SK-N-SH (cell line): ENCODE data around the gene MAPK8IP3. TPM values are rescaled to one million over a fixed set of nuclear protein-coding genes. Genes with fewer than 3 reads are reported as not detected.

Experiments
- CTCF ChIA-PET: fragments of 300-600, 350-600 bp; formaldehyde crosslinking; extraction: SDS; loops from one replicate; lab custom pipeline; 2021; lab: Yijun Ruan, JAX
- POLR2A ChIA-PET: fragments of 350-600 bp; sonication (Branson Sonifier 250); formaldehyde crosslinking; extraction: SDS; loops from one replicate; lab custom pipeline; 2020; ENCODE audit warnings: antibody characterized with exemption, inconsistent platforms; lab: Yijun Ruan, JAX
- DNase-seq: peaks from one replicate; pipeline ENCODE4 v3.0.0; 2012
- H2AFZ ChIP-seq: fragments of 200-600 bp; sonication (generic); 2 replicates; pipeline ENCODE4 v1.8.1; 2016; ENCODE audit warnings: antibody characterized with exemption, mild to moderate bottlenecking, low read depth
- H3F3A ChIP-seq: fragments of 200-600 bp; sonication (generic); replicated peaks from 2 replicates; pipeline ENCODE3; 2016; ENCODE audit warnings: antibody characterized with exemption, mild to moderate bottlenecking; ENCODE audit not compliant: insufficient read depth
- H3K27ac ChIP-seq, 2 experiments: fragments of 200-500 bp in 1 of 2; fragments of 200-600 bp in 1 of 2; sonication (Bioruptor generic) in 1 of 2; sonication (generic), shearing (Covaris generic) in 1 of 2; 2 replicates each; pipeline versions ENCODE4 v1.5.1 to v1.6.1; 2014 to 2016; ENCODE audit warnings: low read depth in 2 of 2, inconsistent platforms in 1 of 2, low read length in 1 of 2, mild to moderate bottlenecking in 1 of 2, mixed read lengths in 1 of 2
- H3K27me3 ChIP-seq: fragments of 200-600 bp; sonication (generic), shearing (Covaris generic); 2 replicates; pipeline ENCODE4 v1.6.1; 2016; ENCODE audit warnings: mixed run types; ENCODE audit not compliant: insufficient read depth
- H3K36me3 ChIP-seq, 2 experiments: fragments of 200-500 bp in 1 of 2; fragments of 200-600 bp in 1 of 2; sonication (Bioruptor generic) in 1 of 2; sonication (generic) in 1 of 2; replicated peaks in 1 of 2; 2 replicates each; pipeline versions ENCODE3 to v1.5.1; 2014 to 2016; ENCODE audit warnings: low read length in 1 of 2, mild to moderate bottlenecking in 1 of 2; ENCODE audit not compliant: insufficient read depth in 2 of 2, control insufficient read depth in 1 of 2
- H3K4me1 ChIP-seq, 2 experiments: fragments of 200-500 bp in 1 of 2; fragments of 200-600 bp in 1 of 2; sonication (Bioruptor generic) in 1 of 2; sonication (generic), shearing (Covaris generic) in 1 of 2; 2 replicates each; pipeline versions ENCODE4 v1.5.1 to v1.6.1; 2014 to 2016; ENCODE audit warnings: low read depth in 1 of 2, low read length in 1 of 2, mixed run types in 1 of 2; ENCODE audit not compliant: insufficient read depth in 2 of 2, control insufficient read depth in 1 of 2
- H3K4me2 ChIP-seq: fragments of 200-600 bp; sonication (generic), shearing (Covaris generic); 2 replicates; pipeline ENCODE4 v1.6.1; 2017; ENCODE audit warnings: mixed run types
- H3K4me3 ChIP-seq, 2 experiments: fragments of 200-500 bp in 1 of 2; fragments of 200-600 bp in 1 of 2; sonication (Bioruptor generic) in 1 of 2; sonication (generic), shearing (Covaris generic) in 1 of 2; 2 replicates each; pipeline versions ENCODE4 v1.5.1 to v1.8.1; 2014 to 2016; ENCODE audit warnings: low read depth in 2 of 2, inconsistent platforms in 1 of 2, low read length in 1 of 2, mild to moderate bottlenecking in 1 of 2, mixed read lengths in 1 of 2, moderate library complexity in 1 of 2
- H3K79me2 ChIP-seq: fragments of 200-600 bp; sonication (generic); 2 replicates; pipeline ENCODE4 v1.8.1; 2017; ENCODE audit warnings: mild to moderate bottlenecking; ENCODE audit not compliant: insufficient read depth
- H3K9ac ChIP-seq: fragments of 200-600 bp; sonication (generic); 2 replicates; pipeline ENCODE4 v1.6.1; 2017; ENCODE audit warnings: mixed run types
- H3K9me2 ChIP-seq: fragments of 200-600 bp; sonication (generic); 2 replicates; pipeline ENCODE4 v1.6.1; 2017; ENCODE audit warnings: mixed run types
- H3K9me3 ChIP-seq: fragments of 200-600 bp; sonication (generic); 2 replicates; pipeline ENCODE4 v1.6.1; 2017; ENCODE audit warnings: mixed run types, mild to moderate bottlenecking, moderate library complexity
- H4K20me1 ChIP-seq: fragments of 200-600 bp; sonication (generic); 2 replicates; pipeline ENCODE4 v1.6.1; 2017; ENCODE audit warnings: mild to moderate bottlenecking, mixed run types; ENCODE audit not compliant: insufficient read depth
- CTCF ChIP-seq: fragments of 200-600 bp; sonication (generic); IDR thresholded peaks from 2 replicates; pipeline ENCODE4 v1.6.1; 2017; ENCODE audit warnings: antibody characterized with exemption, mild to moderate bottlenecking, moderate library complexity
- ELF1 ChIP-seq: IDR thresholded peaks from 2 replicates; pipeline ENCODE4 v1.4.0; 2012
- EP300 ChIP-seq, 2 experiments: IDR thresholded peaks; 2 replicates each; pipeline versions ENCODE4 v1.4.0 to v1.6.1; 2012; ENCODE audit warnings: borderline replicate concordance in 1 of 2, low read depth in 1 of 2, low read length in 1 of 2
- EZH2phosphoT487 ChIP-seq: fragments of 200-600 bp; sonication (generic); IDR thresholded peaks from 2 replicates; pipeline ENCODE4 v1.6.1; 2017; ENCODE audit warnings: low read depth, mixed run types, mild to moderate bottlenecking, antibody characterized with exemption, moderate library complexity, borderline replicate concordance
- FOXJ3 ChIP-seq: sonication (generic); formaldehyde crosslinking; IDR thresholded peaks from 2 replicates; pipeline ENCODE4 v1.5.1; 2020; ENCODE audit warnings: mild to moderate bottlenecking, missing genetic modification reagents
- GABPA ChIP-seq: IDR thresholded peaks from 2 replicates; pipeline ENCODE4 v1.4.0; 2012; ENCODE audit warnings: low read depth, mild to moderate bottlenecking
- MAX ChIP-seq: IDR thresholded peaks from 2 replicates; pipeline ENCODE4 v1.4.0; 2012; ENCODE audit warnings: low read depth
- PBX3 ChIP-seq: IDR thresholded peaks from 2 replicates; pipeline ENCODE4; 2012
- POLR2AphosphoS5 ChIP-seq: IDR thresholded peaks from 2 replicates; pipeline ENCODE4 v1.6.1; 2012; ENCODE audit warnings: low read depth, low read length
- RCOR1 ChIP-seq: fragments of 150-350 bp; IDR thresholded peaks from 2 replicates; pipeline ENCODE4 v1.6.1; 2017; ENCODE audit warnings: antibody characterized with exemption, low read length
- REST ChIP-seq: IDR thresholded peaks from 2 replicates; pipeline ENCODE4 v1.6.1; 2012; ENCODE audit warnings: mild to moderate bottlenecking, low read depth, low read length, moderate library complexity
- RFX5 ChIP-seq: IDR thresholded peaks from 2 replicates; pipeline ENCODE4 v1.6.1; 2012; ENCODE audit warnings: mild to moderate bottlenecking, improper control_type of control experiment, low read length
- RXRA ChIP-seq: IDR thresholded peaks from 2 replicates; pipeline ENCODE4 v1.4.0; 2012; ENCODE audit warnings: low read depth, mild to moderate bottlenecking, borderline replicate concordance
- TAF1 ChIP-seq: IDR thresholded peaks from 2 replicates; pipeline ENCODE4 v1.6.1; 2012; ENCODE audit warnings: low read depth, mild to moderate bottlenecking, low read length, moderate library complexity, borderline replicate concordance
- TCF12 ChIP-seq: IDR thresholded peaks from 2 replicates; pipeline ENCODE4 v1.4.0; 2012
- USF1 ChIP-seq: IDR thresholded peaks from 2 replicates; pipeline ENCODE4 v1.4.0; 2012; ENCODE audit warnings: low read depth, borderline replicate concordance
- USF2 ChIP-seq: fragments of 150-350 bp; IDR thresholded peaks from 2 replicates; pipeline ENCODE4 v1.6.1; 2017; ENCODE audit warnings: antibody characterized with exemption, low read length, low read depth, borderline replicate concordance
- YY1 ChIP-seq: IDR thresholded peaks from 2 replicates; pipeline ENCODE4 v1.4.0; 2012; ENCODE audit warnings: low read depth, mild to moderate bottlenecking
- WGBS: methylation state at CpG from one replicate; pipeline ENCODE4 v1.1.6; 2017; ENCODE audit warnings: low lambda C conversion rate; 5-methylcytosine and 5-hydroxymethylcytosine counted together
- polyA plus RNA-seq, 3 experiments: library from polyadenylated mRNA; depleted of rRNA; stranded (reverse); fragments of >200 nt; gene quantifications; 2 replicates each; pipeline ENCODE4 v1.2.3, GENCODE V29; 2012

Gene MAPK8IP3
- polyA plus RNA-seq, 1 of the 3 experiments (the other 2 are of a cell fraction): 57.3 TPM

- Histone ChIP-seq H3K36me3 (peaks cover 7 to 25% of the 10 kb centered on the region in 2 experiments), H3K27me3 (no peaks in the 10 kb centered on the region), H3K9ac (no peak overlapping the region), H2AFZ (no peak overlapping the region), H3K79me2 (0 out of 2 replicates have a peak, but pooled peaks cover 4% of the 10 kb centered on the region), H3K9me3 (no peaks in the 10 kb centered on the region), H3K4me3 (no peak overlapping the region), H3K4me1 (no peaks in the 10 kb centered on the region), H3K27ac (no peak overlapping the region), H4K20me1 (no peaks in the 10 kb centered on the region), H3K9me2 (no peaks in the 10 kb centered on the region), H3K4me2 (no peak overlapping the region), H3F3A (peaks cover 45% of the 10 kb centered on the region)
- TF ChIP-seq TCF12 (no peak), ELF1 (no peak), RFX5 (no peak), RXRA (no peak), REST (no peak), EP300 (IDR thresholded peaks at IDR 0.05; ENCODE audit: borderline replicate concordance in 1 of 2, low read depth in 1 of 2, low read length in 1 of 2) (no peak), MAX (no peak), PBX3 (no peak), RCOR1 (no peak), CTCF (no peak), YY1 (no peak)
- DNase-seq: no peak
- POLR2A ChIA-PET: no interaction called here
- CTCF ChIA-PET: no interaction called here
- 99% methylated on average over 13 of the region's 22 CpGs for WGBS
These were observed 28.8 kb downstream of the MAPK8IP3 start for GRCh38 chr16:1734816-1735215.

GRCh38 chr16:1740234-1740633 lies 34.2 kb downstream of the MAPK8IP3 start:
- POLR2A ChIA-PET: no interaction called here
- Histone ChIP-seq H3K4me1 (no peaks in the 10 kb centered on the region), H2AFZ (no peak overlapping the region), H3K9me2 (no peaks in the 10 kb centered on the region), H3K27me3 (no peaks in the 10 kb centered on the region), H3K9ac (no peak overlapping the region), H3K79me2 (0 out of 2 replicates have a peak, but pooled peaks cover 4% of the 10 kb centered on the region), H3K27ac (no peak overlapping the region), H4K20me1 (no peaks in the 10 kb centered on the region), H3F3A (peaks cover 40% of the 10 kb centered on the region), H3K4me2 (no peak overlapping the region), H3K4me3 (no peak overlapping the region), H3K9me3 (no peaks in the 10 kb centered on the region), H3K36me3 (peaks cover 0 to 30% of the 10 kb centered on the region in 2 experiments)
- no peak for DNase-seq
- 96% methylated on average over 33 of the region's 33 CpGs for WGBS
- CTCF ChIA-PET: no interaction called here
- no peak for TF ChIP-seq RFX5
- no peak for TF ChIP-seq RCOR1
- no peak for TF ChIP-seq FOXJ3 (CRISPR knock-in tag)
- TF ChIP-seq USF1: no peak
- TF ChIP-seq PBX3: no peak
- no peak for TF ChIP-seq USF2
- no peak for TF ChIP-seq GABPA
- TF ChIP-seq EZH2phosphoT487: no peak
- TF ChIP-seq POLR2AphosphoS5: no peak
- no peak for TF ChIP-seq TAF1
- TF ChIP-seq EP300 (IDR thresholded peaks at IDR 0.05; ENCODE audit: borderline replicate concordance in 1 of 2, low read depth in 1 of 2, low read length in 1 of 2): no peak
